Mesodermal cell (in vitro differentiated cells): ENCODE results near the gene ING2.

Source experiments
- H3K27ac ChIP-seq: 2 replicates; pipeline ENCODE4 v1.7.0; 2013; ENCODE audit warnings: mild to moderate bottlenecking, low read depth, low read length, moderate library complexity; ENCODE audit not compliant: severe bottlenecking
- H3K36me3 ChIP-seq: 2 replicates; pipeline ENCODE4 v1.7.1; 2013; ENCODE audit warnings: mild to moderate bottlenecking, low read length, moderate library complexity; ENCODE audit not compliant: control insufficient read depth, insufficient read depth
- H3K4me1 ChIP-seq: one replicate; pipeline ENCODE4 v1.7.1; 2013; ENCODE audit warnings: mild to moderate bottlenecking, low read length; ENCODE audit not compliant: insufficient read depth, control insufficient read depth, poor library complexity, severe bottlenecking
- H3K4me3 ChIP-seq: 2 replicates; pipeline ENCODE4 v1.7.0; 2013; ENCODE audit warnings: low read length, control low read depth, mild to moderate bottlenecking; ENCODE audit not compliant: insufficient read depth, poor library complexity, severe bottlenecking; ENCODE audit errors: extremely low read depth
- H3K9me3 ChIP-seq: 2 replicates; pipeline ENCODE4 v1.7.1; 2013; ENCODE audit warnings: mild to moderate bottlenecking, low read length, moderate library complexity; ENCODE audit not compliant: control insufficient read depth
- whole genome bisulfite sequencing, 2 experiments: methylation state at CpG; one replicate each; pipeline ENCODE4 v1.1.5; 2013; ENCODE audit warnings: missing lambda C conversion rate in 2 of 2; ENCODE audit not compliant: insufficient coverage in 2 of 2; 5-methylcytosine and 5-hydroxymethylcytosine counted together

The ING2 gene

DNA sequence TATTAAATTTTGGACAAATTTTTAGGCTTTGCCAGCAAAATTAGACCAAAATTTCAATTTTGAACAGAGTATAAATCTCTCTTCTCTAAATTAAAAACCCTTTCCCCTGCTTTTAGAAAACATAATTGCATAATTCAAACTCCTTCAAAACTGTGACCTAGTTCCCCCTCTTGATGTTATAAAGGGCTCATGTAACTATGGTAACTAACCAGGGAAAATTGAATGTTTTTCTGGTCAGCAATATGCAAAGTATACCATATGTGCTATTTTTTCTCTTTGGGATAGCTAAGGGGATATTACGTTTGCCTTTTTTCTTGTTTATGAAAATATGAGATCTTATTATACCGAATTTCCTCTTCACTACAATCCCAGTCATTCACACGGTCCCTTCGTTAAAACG is 5.1 kb upstream of the ING2 start:
- WGBS, 2 experiments: no CpG with 5 or more reads among the region's 5 CpGs
- peaks cover 1% of the 10 kb centered on the region for H3K36me3 ChIP-seq
- no peak overlapping the region for H3K27ac ChIP-seq
- peaks cover 4% of the 10 kb centered on the region for H3K4me1 ChIP-seq
- no peak overlapping the region for H3K4me3 ChIP-seq
- no peaks in the 10 kb centered on the region for H3K9me3 ChIP-seq

DNA sequence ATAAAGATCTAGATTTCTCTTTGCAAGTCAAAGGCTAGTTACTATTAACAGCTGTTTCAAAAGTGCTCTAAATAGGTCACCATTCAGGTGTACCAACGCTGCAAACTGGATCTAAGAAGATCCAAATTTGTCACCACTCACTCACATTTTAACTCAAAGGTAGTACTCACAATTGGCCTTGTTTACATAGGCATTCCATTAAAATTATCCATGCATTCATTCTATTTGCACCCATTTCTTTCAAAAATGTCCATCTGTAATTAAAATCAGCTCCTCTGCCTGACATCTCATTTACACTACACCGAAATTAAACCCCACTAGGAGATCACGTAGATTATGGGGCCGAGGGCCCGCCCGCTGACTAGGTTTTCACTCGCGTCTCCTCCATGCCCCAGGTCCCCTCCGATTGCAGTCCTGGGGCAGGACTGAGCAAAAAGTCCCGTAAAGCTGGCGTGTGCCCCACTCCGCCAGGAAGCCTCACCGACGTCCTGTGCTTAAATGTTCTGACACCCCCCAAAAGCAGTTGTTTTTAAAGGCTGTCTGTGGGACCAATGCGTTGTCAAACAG is 1.3 kb upstream of the ING2 start:
- H3K27ac ChIP-seq: peak overlapping the region; percentile 90
- H3K4me3 ChIP-seq: peak overlapping the region; percentile 86
- no peaks in the 10 kb centered on the region for H3K9me3 ChIP-seq
- WGBS, 2 experiments: 0 to 1% methylated on average over 10 to 15 of the region's 15 CpGs
- no peaks in the 10 kb centered on the region for H3K36me3 ChIP-seq
- peaks cover 7% of the 10 kb centered on the region for H3K4me1 ChIP-seq

- WGBS, 2 experiments: 0% methylated on average over 72 to 74 of the region's 106 CpGs
- Histone ChIP-seq H3K4me1 (peaks cover 7% of the 10 kb centered on the region), H3K27ac (peak overlapping the region; percentile 96)
Observed at GRCh38 chr4:183504064-183504929, 561 bp upstream of the ING2 start.

GRCh38 chr4:183505611-183506388 is 942 bp downstream of the ING2 start:
- no peaks in the 10 kb centered on the region for H3K9me3 ChIP-seq
- peak overlapping the region; percentile 86 for H3K4me3 ChIP-seq
- 0% methylated on average over 21 to 44 of the region's 80 CpGs for WGBS, 2 experiments
- peaks cover 7% of the 10 kb centered on the region for H3K36me3 ChIP-seq
- H3K27ac ChIP-seq: peak overlapping the region; percentile 96
- peaks cover 7% of the 10 kb centered on the region for H3K4me1 ChIP-seq

More at GRCh38 chr4:183504064-183504929, 561 bp upstream of the ING2 start:
- Histone ChIP-seq H3K4me3 (peak overlapping the region; percentile 86), H3K9me3 (no peaks in the 10 kb centered on the region), H3K36me3 (no peaks in the 10 kb centered on the region)

- Histone ChIP-seq H3K27ac (peak overlapping the region; percentile 96), H3K36me3 (peaks cover 13% of the 10 kb centered on the region), H3K9me3 (no peaks in the 10 kb centered on the region), H3K4me1 (peaks cover 7% of the 10 kb centered on the region), H3K4me3 (peak overlapping the region; percentile 86)
- WGBS, 2 experiments: 4 to 40% methylated on average over 1 to 4 of the region's 14 CpGs
Observed at GRCh38 chr4:183506389-183506735, 1.5 kb downstream of the ING2 start.

- H3K4me3 ChIP-seq: no peak overlapping the region
- no peaks in the 10 kb centered on the region for H3K9me3 ChIP-seq
- 91 to 100% methylated on average over 2 of the region's 6 CpGs for WGBS, 2 experiments
- H3K4me1 ChIP-seq: peaks cover 3% of the 10 kb centered on the region
- H3K27ac ChIP-seq: no peak overlapping the region
- H3K36me3 ChIP-seq: peaks cover 13% of the 10 kb centered on the region
Observed at GRCh38 chr4:183507925-183508696, 3.3 kb downstream of the ING2 start.

GRCh38 chr4:183508697-183509335 is 4.0 kb downstream of the ING2 start:
- H3K9me3 ChIP-seq: no peaks in the 10 kb centered on the region
- H3K4me1 ChIP-seq: peaks cover 3% of the 10 kb centered on the region
- no peak overlapping the region for H3K4me3 ChIP-seq
- 86 to 89% methylated on average over 1 of the region's 6 CpGs for whole genome bisulfite sequencing, 2 experiments
- peaks cover 13% of the 10 kb centered on the region for H3K36me3 ChIP-seq
- no peak overlapping the region for H3K27ac ChIP-seq

DNA sequence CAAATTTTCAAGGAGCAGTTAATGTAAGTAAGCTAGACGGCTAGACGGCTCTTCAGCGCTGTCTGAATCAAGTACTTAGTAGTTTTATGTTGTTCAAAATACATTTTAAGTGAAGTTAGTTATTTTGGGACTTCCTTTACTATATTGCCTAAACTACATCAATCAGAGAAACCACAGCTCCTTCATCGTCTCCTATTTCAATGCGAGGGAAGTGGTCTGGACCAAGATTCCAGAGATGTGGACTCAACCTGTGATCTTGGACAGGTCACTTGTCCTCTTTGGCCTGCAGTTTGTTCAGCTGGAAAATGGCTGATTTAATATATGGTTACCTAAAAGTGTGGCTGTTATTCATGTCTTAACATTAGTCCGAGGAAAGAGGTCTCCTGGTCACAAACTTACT is 10.6 kb downstream of the ING2 start:
- no peak overlapping the region for H3K4me3 ChIP-seq
- 94 to 100% methylated on average over 1 to 4 of the region's 6 CpGs for WGBS, 2 experiments
- no peaks in the 10 kb centered on the region for H3K9me3 ChIP-seq
- no peaks in the 10 kb centered on the region for H3K4me1 ChIP-seq
- peaks cover 10% of the 10 kb centered on the region for H3K36me3 ChIP-seq
- no peak overlapping the region for H3K27ac ChIP-seq

- H3K4me3 ChIP-seq: no peak overlapping the region
- no peaks in the 10 kb centered on the region for H3K9me3 ChIP-seq
- no peaks in the 10 kb centered on the region for H3K36me3 ChIP-seq
- H3K4me1 ChIP-seq: no peaks in the 10 kb centered on the region
- WGBS, 2 experiments: 100% methylated on average over 1 of the region's 2 CpGs; no CpG with 5 or more reads in 1 of the 2 experiments
- no peak overlapping the region for H3K27ac ChIP-seq
Observed at GRCh38 chr4:183517194-183517593, 12.3 kb downstream of the ING2 start.

DNA sequence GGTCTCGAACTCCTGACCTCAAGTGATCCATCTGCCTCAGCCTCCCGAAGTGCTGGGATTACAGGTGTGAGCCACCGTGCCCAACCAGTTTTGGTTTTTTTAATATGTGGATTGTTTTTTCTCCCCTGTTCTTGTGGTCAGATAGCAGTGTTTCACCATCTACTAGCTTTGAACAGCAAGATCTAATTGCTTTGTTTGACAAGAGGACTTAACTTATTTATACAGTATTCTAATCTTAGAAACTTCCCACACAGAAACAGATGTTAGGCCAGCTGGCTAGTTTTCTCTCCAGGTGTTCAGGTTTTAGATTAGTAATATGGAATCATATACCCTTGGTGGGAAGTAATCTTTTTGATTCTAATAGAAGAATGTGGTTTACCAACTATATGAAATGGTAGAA is 12.9 kb downstream of the ING2 start:
- no peaks in the 10 kb centered on the region for H3K4me1 ChIP-seq
- H3K27ac ChIP-seq: no peak overlapping the region
- no peaks in the 10 kb centered on the region for H3K36me3 ChIP-seq
- 100% methylated on average over 1 to 2 of the region's 3 CpGs for WGBS, 2 experiments
- no peak overlapping the region for H3K4me3 ChIP-seq
- H3K9me3 ChIP-seq: no peaks in the 10 kb centered on the region
